Measurements from ENCODE around the gene ECT2L.

DNA sequence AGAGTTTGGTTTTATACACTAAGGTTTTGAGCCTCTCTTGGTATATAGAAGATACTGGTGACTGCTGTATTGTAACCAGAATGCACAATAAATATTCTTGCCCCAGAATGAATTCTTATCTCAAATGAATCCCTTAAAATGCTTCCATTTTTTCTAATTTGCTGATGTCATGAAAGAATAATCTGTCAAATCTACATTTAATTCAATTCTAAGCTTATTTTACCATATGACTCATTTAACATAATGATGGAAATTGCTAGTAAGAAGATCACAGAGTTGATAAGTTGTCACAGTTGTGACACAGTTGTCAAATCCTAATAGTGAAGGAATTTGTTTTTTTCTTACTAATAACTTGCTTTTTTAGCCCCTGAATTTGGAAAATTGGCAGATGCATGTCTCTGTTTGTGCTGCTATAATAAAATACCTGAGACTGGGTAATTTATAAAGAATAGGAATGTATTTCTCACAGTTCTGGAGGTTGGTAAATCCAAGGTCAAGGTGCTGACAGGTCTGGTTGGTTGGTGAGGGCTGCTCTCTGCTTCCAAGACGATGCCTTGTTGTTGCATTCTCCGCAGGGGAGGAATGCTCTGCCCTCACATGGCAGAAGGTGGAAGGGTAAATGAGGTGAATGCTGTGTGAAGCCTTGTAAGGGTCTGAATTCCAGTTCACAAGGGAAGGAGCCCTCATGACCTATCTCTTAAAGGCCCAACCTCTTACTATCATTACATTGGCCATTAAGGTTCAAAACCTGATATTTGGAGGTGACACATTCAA is 4.7 kb downstream of the ECT2L start:
- TF ChIP-seq, protein P1, sequence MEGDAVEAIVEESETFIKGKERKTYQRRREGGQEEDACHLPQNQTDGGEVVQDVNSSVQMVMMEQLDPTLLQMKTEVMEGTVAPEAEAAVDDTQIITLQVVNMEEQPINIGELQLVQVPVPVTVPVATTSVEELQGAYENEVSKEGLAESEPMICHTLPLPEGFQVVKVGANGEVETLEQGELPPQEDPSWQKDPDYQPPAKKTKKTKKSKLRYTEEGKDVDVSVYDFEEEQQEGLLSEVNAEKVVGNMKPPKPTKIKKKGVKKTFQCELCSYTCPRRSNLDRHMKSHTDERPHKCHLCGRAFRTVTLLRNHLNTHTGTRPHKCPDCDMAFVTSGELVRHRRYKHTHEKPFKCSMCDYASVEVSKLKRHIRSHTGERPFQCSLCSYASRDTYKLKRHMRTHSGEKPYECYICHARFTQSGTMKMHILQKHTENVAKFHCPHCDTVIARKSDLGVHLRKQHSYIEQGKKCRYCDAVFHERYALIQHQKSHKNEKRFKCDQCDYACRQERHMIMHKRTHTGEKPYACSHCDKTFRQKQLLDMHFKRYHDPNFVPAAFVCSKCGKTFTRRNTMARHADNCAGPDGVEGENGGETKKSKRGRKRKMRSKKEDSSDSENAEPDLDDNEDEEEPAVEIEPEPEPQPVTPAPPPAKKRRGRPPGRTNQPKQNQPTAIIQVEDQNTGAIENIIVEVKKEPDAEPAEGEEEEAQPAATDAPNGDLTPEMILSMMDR (conservative IDR thresholded peaks at IDR 0.05; ENCODE audit: low read depth, low read length): no peak
- TF ChIP-seq MXI1 (IDR thresholded peaks at IDR 0.05; ENCODE audit: borderline replicate concordance, low read depth, low read length) (no peak), POLR2A (IDR thresholded peaks at IDR 0.05; ENCODE audit: low read depth, low read length) (no peak), NFE2L2 (IDR thresholded peaks at IDR 0.05; ENCODE audit: low read depth, low read length) (no peak), MAZ (IDR thresholded peaks at IDR 0.05; ENCODE audit: borderline replicate concordance, low read depth, low read length) (no peak), CEBPB (IDR thresholded peaks at IDR 0.05; ENCODE audit: low read depth, low read length) (no peak), MAFK (IDR thresholded peaks at IDR 0.05; ENCODE audit: low read depth, low read length) (no peak), RAD21 (IDR thresholded peaks at IDR 0.05; ENCODE audit: low read length) (no peak), BHLHE40 (IDR thresholded peaks at IDR 0.05; ENCODE audit: low read depth, low read length) (no peak), RCOR1 (IDR thresholded peaks at IDR 0.05; ENCODE audit: insufficient replicate concordance, low read length) (no peak)
- TF ChIP-seq, protein P2, sequence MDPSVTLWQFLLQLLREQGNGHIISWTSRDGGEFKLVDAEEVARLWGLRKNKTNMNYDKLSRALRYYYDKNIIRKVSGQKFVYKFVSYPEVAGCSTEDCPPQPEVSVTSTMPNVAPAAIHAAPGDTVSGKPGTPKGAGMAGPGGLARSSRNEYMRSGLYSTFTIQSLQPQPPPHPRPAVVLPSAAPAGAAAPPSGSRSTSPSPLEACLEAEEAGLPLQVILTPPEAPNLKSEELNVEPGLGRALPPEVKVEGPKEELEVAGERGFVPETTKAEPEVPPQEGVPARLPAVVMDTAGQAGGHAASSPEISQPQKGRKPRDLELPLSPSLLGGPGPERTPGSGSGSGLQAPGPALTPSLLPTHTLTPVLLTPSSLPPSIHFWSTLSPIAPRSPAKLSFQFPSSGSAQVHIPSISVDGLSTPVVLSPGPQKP (IDR thresholded peaks at IDR 0.05; ENCODE audit: borderline replicate concordance, low read depth, low read length): no peak
- TF ChIP-seq, protein P3, sequence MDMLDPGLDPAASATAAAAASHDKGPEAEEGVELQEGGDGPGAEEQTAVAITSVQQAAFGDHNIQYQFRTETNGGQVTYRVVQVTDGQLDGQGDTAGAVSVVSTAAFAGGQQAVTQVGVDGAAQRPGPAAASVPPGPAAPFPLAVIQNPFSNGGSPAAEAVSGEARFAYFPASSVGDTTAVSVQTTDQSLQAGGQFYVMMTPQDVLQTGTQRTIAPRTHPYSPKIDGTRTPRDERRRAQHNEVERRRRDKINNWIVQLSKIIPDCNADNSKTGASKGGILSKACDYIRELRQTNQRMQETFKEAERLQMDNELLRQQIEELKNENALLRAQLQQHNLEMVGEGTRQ (IDR thresholded peaks at IDR 0.05; ENCODE audit: low read depth, low read length): no peak
